Loucy (cell line): ENCODE data around the gene GHRH.

Experiments
- H2AFZ ChIP-seq: fragments of 200-600 bp; sonication (generic); 2 replicates; pipeline ENCODE4 v1.6.0; 2016; ENCODE audit warnings: antibody characterized with exemption, mild to moderate bottlenecking, low read length, moderate library complexity
- H3F3A ChIP-seq: fragments of 200-600 bp; 2 replicates; pipeline ENCODE4 v1.6.0; 2016; ENCODE audit warnings: antibody characterized with exemption, low read depth, mild to moderate bottlenecking
- H3K27me3 ChIP-seq: fragments of 200-600 bp; sonication (generic); 2 replicates; pipeline ENCODE4 v1.6.1; 2014; ENCODE audit warnings: low read length, mild to moderate bottlenecking; ENCODE audit not compliant: insufficient read depth, poor library complexity, severe bottlenecking
- H3K36me3 ChIP-seq: fragments of 200-600 bp; sonication (generic); 2 replicates; pipeline ENCODE4 v1.6.1; 2016; ENCODE audit warnings: low read length; ENCODE audit not compliant: insufficient read depth
- H3K4me1 ChIP-seq: fragments of 200-600 bp; sonication (generic); 2 replicates; pipeline ENCODE4 v1.5.1; 2014; ENCODE audit warnings: low read length, mild to moderate bottlenecking; ENCODE audit not compliant: insufficient read depth, poor library complexity, severe bottlenecking
- H3K4me2 ChIP-seq: fragments of 200-600 bp; sonication (generic); 2 replicates; pipeline ENCODE4 v1.6.0; 2014; ENCODE audit warnings: antibody characterized with exemption, low read length, low read depth, mild to moderate bottlenecking; ENCODE audit not compliant: poor library complexity, severe bottlenecking
- H3K4me3 ChIP-seq: fragments of 200-600 bp; sonication (generic); 2 replicates; pipeline ENCODE4 v1.5.1; 2014; ENCODE audit warnings: low read length, mild to moderate bottlenecking, mixed read lengths; ENCODE audit not compliant: poor library complexity, severe bottlenecking
- H3K79me2 ChIP-seq: fragments of 200-600 bp; sonication (generic); 2 replicates; pipeline ENCODE4 v1.6.1; 2014; ENCODE audit warnings: low read length; ENCODE audit not compliant: insufficient read depth
- H3K9ac ChIP-seq: fragments of 200-600 bp; sonication (generic); 2 replicates; pipeline ENCODE4 v1.6.0; 2014; ENCODE audit warnings: mild to moderate bottlenecking, low read depth, low read length, moderate library complexity; ENCODE audit not compliant: poor library complexity, severe bottlenecking
- H3K9me2 ChIP-seq: fragments of 200-600 bp; sonication (generic); replicated peaks from 2 replicates; pipeline ENCODE4 v1.6.1; 2016; ENCODE audit warnings: low read depth, low read length, mixed read lengths
- H3K9me3 ChIP-seq: fragments of 200-600 bp; sonication (generic); 2 replicates; pipeline ENCODE4 v1.6.1; 2014; ENCODE audit warnings: mild to moderate bottlenecking, antibody characterized with exemption, low read length, low read depth; ENCODE audit not compliant: insufficient read depth
- H4K20me1 ChIP-seq: fragments of 200-600 bp; sonication (generic); 2 replicates; pipeline ENCODE4 v1.6.0; 2014; ENCODE audit warnings: antibody characterized with exemption, low read length, mild to moderate bottlenecking; ENCODE audit not compliant: insufficient read depth, poor library complexity, severe bottlenecking
- CTCF ChIP-seq: fragments of 200-600 bp; sonication (generic); conservative IDR thresholded peaks from 2 replicates; pipeline ENCODE4 v1.5.1; 2014; ENCODE audit warnings: mild to moderate bottlenecking, antibody characterized with exemption, low read length
- EZH2phosphoT487 ChIP-seq: fragments of 200-600 bp; IDR thresholded peaks from 2 replicates; pipeline ENCODE4 v1.6.1; 2018; ENCODE audit warnings: antibody characterized with exemption, mild to moderate bottlenecking, moderate library complexity, borderline replicate concordance

GHRH gene

GRCh38 chr20:37261714-37262113 lies at the start of gene GHRH:
TSS of gene GHRH (minus strand) at chr20:37261814. CDS start at chr20:37256889, 4,925 bp downstream.
- Histone ChIP-seq H3F3A (no peaks in the 10 kb centered on the region), H3K79me2 (no peaks in the 10 kb centered on the region), H2AFZ (no peak within 1 kb of the TSS), H3K4me3 (no peak within 1 kb of the TSS), H3K9me3 (no peaks in the 10 kb centered on the region), H3K36me3 (no peaks in the 10 kb centered on the region), H3K9ac (no peak within 1 kb of the TSS), H3K9me2 (no peaks in the 10 kb centered on the region), H3K4me2 (no peak within 1 kb of the TSS), H3K27me3 (no peaks in the 10 kb centered on the region), H4K20me1 (no peaks in the 10 kb centered on the region), H3K4me1 (no peaks in the 10 kb centered on the region)
- TF ChIP-seq CTCF, result no peak
- no peak for TF ChIP-seq EZH2phosphoT487

- Histone ChIP-seq H3K9me2 (no peaks in the 10 kb centered on the region), H3K36me3 (peaks cover 51% of the 10 kb centered on the region; the same call in 1 of the 2 replicates), H2AFZ (no peak overlapping the region), H4K20me1 (peaks cover 3% of the 10 kb centered on the region), H3K9ac (no peak overlapping the region), H3F3A (no peaks in the 10 kb centered on the region), H3K27me3 (no peaks in the 10 kb centered on the region), H3K4me2 (no peak overlapping the region), H3K4me3 (no peak overlapping the region), H3K4me1 (peaks cover 9% of the 10 kb centered on the region), H3K9me3 (no peaks in the 10 kb centered on the region), H3K79me2 (peaks cover 8% of the 10 kb centered on the region; the same call in 1 of the 2 replicates)
- TF ChIP-seq EZH2phosphoT487, result no peak
- no peak for TF ChIP-seq CTCF
These were observed 49.3 kb upstream of the GHRH start for GRCh38 chr20:37310951-37311350.

GRCh38 chr20:37309936-37310590 lies 48.4 kb upstream of the GHRH start:
- peaks cover 3% of the 10 kb centered on the region for H4K20me1 ChIP-seq
- no peaks in the 10 kb centered on the region for H3K9me2 ChIP-seq
- H3K4me1 ChIP-seq, result peaks cover 2% of the 10 kb centered on the region
- H3F3A ChIP-seq, result no peaks in the 10 kb centered on the region
- H3K79me2 ChIP-seq, result peaks cover 8% of the 10 kb centered on the region; the same call in 1 of the 2 replicates
- no peak overlapping the region for H3K4me3 ChIP-seq
- H3K36me3 ChIP-seq, result peaks cover 51% of the 10 kb centered on the region; the same call in 1 of the 2 replicates
- no peak overlapping the region for H2AFZ ChIP-seq
- no peak overlapping the region for H3K9ac ChIP-seq
- no peaks in the 10 kb centered on the region for H3K9me3 ChIP-seq
- TF ChIP-seq CTCF (no peak), EZH2phosphoT487 (no peak)
- H3K4me2 ChIP-seq, result no peak overlapping the region
- H3K27me3 ChIP-seq, result no peaks in the 10 kb centered on the region
